Measurements from ENCODE around the gene HEXA.
"Not testable (repeated sequence)": the region's sequence is repeated elsewhere in the genome, so short reads cannot be mapped to it uniquely, and the experiment has no call there.

HEXA gene

DNA sequence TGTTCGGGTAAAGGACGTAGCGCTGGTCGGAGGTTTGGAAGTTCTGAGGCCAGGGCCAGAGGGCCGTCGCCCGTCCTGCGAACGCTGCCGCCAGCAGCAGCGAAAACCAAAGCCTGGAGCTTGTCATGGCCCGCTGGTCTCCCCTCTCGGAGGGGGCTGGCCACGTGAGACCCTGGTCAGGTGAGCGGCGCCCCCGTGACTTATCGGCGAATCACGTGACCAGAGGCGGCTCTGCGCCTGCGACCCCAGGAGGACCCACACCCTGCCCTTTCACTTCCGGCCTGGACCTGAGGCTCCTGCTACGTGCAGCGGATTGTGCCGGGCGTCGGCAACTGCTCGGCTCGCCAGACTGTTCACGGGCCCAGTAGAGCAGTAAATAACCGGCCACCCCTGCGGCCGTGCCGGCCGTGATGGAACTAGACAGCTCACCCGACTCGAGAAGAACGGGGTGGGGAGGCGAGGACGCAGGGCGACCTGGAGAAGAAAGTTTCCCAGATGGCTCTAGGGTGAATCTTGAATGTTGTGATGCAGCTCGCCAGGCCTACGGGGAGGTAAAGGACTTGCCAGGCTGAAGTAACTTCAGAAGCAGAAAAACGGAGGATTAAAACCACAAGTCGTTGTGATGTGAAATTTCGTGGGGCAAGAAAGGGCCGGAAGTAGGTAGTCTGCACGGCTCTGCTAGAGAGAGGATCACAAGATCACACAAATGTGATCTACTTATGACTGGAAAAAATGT is at the start of gene HEXA:
Gene HEXA (minus strand): TSS at position 169 of the 736 bp plus-strand sequence. CDS start 42 bp downstream, at position 127.
- peak; percentile 59 to 60 for DNase-seq

DNA sequence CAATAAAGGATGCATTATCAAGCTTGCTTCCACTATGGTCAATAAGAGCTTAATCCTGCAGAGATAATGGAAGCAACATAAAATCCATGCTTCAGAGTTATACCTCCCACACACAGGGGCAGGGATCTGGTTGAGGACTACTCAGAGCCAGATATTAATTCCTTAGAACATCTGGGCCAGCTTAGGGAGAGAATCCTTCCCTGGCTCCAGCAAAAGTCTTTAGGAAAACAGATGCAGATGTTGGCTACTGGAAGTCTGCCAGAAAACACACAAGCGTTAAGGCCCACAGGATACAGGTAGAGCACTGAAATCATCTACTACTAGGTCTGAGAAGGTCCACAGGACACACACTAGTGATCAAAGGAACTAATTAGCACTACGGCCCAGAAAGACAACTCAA is 47.4 kb upstream of the HEXA start:
- DNase-seq = no peak

DNA sequence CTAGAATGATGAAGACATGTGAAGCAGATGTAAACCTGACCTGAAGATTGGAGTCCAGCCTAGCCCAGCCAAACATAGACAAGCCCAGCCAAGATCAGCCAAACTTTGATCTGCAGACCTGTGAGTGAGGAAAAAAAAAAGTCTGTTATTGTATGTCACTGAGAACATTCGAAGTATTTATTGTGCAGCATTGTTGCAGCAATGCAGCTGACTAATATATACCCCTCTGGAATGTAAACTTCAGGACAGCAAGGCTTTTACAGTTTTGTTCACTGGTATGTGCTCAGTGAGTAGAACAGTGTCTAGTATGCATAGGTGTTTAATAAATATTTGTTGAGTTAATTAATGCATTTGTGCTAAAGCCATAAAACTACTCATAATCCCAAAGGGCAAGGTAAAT is 45.7 kb upstream of the HEXA start:
- DNase-seq = no peak

DNA sequence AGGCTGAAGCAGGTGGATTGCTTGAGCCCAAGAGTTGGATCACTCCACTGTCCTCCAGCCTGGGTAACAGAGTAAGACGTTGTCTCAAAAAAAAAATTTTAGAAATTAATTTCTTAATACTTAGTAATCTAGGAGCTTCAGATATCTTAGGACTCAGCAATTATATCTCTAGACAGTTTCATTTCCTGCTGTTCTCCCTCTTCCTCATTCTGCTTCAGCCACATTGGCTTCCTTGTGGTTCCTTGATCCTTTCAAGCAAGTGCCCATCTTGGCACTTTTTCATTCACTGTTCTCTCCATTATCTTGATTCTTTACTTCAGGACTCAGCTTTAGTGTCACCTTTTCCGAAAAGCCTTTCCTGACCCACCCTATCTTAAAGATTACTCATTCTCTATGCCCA is 44.8 kb upstream of the HEXA start:
- no peak for DNase-seq

DNA sequence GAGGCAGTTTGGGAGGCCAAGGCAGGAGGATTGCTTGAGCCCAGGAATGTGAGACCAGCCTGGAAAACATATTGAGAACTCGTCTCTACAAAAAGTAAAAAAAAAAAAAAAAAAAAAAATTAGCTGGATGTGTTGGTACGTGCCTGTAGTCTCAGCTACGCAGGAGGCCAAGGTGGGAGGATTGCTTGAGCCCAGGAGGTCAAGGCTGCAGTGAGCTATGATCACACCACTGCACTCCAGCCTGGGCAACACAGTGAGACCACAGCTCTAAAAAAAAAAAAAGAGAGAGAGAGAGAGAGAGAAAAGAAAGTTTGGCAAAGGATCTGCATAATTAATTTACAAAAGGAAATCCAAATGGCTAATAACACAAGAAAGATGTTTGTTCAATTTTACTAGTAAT is 44.0 kb upstream of the HEXA start:
- not testable (repeated sequence) for DNase-seq

DNA sequence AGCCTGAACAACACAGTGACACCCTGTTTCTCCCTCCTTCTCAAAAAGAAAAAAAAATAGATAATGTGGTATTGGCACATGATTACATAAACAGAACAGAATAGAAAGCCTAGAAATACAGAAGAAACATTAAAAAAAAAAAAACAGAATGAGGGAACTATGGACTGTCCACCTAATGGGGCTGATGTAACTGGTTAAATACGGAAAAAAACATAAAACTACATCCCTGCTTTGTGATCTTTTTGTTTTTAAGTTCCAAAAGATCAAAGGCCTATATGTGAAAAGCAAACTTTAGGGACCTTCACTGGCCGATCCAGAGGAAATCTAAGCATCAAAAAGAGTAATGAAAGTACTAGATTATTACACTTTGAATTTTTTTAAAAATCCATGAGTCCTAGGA is 39.5 kb upstream of the HEXA start:
- DNase-seq = no peak

DNA sequence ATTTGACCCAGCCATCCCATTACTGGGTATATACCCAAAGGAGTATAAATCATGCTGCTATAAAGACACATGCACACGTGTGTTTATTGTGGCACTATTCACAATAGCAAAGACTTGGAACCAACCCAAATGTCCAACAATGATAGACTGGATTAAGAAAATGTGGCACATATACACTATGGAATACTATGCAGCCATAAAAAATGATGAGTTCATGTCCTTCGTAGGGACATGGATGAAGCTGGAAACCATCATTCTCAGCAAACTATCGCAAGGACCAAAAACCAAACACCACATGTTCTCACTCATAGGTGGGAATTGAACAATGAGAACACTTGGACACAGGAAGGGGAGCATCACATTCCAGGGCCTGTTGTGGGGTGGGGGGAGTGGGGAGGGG is 37.5 kb upstream of the HEXA start:
- DNase-seq = not testable (repeated sequence)

DNA sequence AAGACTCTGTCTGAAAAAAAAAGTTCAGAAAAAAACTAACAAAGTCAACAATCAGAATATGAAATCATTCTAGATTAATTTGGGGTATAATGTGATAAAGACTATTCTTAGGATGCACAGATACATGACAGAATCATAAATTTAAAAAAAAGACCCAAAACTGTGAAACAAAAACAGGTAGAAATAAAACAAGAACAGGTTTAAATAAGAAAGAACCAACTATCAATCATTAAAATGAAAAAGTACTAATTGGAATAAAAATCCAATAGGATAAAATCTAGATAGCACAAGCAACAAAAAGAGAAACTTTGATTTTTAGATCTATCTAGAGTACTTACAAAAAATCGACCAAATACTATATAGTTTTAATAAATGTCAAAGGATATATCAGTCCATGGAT is 35.7 kb upstream of the HEXA start:
- DNase-seq = no peak

DNA sequence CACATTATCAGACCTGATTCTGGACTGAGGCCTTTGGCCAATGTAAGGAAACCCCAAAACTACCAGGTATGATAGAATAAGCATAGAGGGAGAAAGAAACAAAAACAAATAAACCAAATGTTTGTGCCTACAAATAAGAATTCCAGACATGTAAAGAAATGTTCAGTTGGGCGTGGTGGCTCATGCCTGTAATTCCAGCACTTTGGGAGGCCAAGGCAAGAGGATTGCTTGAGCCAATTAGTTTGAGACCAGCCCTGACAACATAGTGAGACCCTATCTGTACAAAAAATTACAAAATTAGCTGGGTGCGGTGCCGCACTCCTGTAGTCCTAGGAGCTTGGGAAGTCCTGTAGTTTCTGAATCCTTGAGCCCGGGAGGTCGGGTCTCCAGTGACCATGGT is 35.3 kb upstream of the HEXA start:
- DNase-seq = no peak

DNA sequence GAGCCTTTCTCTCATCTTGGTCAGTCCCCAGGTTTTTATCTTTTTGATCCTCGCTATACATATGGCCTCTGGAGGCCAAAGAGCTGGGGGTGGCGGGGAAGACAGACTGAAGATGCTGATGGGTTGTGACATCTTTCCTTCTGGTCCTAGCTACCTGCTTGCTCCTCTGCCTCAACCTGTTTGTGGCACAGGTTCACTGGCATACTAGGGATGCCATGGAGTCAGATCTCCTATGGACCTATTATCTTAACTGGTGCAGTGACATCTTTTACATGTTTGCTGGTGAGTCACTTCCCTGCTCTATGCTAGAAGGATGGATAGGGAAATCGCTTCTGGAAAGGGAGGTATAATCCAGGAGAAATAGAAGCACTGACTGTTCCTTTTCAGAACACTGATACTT is 31.1 kb upstream of the HEXA start:
- no peak for DNase-seq

DNA sequence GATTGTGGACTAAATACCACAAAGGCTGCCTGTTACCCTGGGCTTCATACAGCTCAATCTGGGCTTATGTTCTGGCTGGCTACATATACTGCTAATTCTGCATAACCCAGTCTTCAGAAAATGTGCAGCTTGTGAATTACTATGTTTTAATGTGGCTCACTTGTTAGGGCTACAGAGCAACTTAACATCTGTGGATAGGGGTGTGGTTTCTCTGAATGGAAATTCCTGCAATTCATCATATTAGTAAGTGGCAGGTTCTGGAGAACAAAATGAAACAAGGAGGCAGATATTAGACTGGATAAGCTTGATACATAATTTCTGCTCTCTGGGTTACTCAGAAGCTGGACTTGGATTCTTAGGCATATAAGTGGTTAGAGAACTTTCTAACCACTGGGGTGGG is 29.0 kb upstream of the HEXA start:
- no peak for DNase-seq

DNA sequence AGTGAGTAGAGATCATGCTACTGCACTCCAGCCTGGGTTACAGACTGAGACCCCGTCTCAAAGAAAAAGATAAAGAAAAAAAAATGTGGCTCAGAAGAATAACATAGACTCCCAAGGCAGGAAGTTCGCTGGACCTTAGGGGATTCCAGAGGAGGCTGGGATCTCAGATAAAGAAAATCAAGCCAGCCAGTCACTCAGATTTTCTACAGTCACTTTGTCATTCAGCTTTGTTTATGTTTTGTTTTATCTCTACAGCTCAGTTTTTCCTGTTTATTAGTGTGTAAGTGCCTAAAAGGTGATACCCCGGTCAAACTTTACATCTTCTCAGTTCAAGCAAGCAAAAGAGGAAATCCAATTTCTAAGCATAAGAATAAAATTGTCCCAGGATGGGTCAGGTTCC is 28.5 kb upstream of the HEXA start:
- DNase-seq = no peak

DNA sequence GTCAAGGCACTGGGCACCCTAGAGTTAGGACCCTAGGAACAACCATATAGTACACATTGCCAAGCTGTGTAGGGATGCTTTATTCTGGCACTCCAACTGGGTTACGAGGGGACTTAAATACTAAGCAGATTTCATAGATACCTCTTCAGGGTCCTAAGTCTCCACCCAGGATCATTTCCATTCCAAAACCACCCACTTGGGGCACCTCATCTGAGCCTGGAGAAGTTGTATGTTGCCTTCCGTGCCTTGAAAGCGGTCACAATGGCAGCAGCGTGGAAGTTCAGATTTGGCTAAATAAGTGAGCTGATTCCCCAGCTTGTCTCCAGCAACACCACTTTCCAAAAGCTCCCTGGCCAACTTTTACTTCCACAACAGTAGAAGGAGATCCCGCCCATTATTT is 26.9 kb upstream of the HEXA start:
- DNase-seq = no peak

DNA sequence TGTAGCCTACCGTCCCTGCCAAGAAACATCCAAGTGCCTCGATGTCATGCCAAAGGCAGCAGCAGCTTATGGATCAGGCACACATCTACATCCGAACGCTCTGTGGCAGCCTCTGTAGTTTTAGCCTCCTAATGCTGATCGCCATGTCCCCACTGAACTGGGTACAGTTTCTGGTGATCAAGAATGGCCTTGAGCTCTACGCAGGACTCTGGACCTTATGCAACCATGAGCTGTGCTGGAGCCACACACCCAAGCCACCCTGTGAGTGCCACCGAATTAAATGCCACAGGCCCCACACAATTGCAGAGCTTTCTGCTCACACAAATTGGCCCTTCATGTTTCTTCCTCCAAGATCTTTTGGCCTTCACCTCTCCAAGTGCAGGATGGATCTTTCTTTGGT is 22.8 kb upstream of the HEXA start:
- DNase-seq = no peak

DNA sequence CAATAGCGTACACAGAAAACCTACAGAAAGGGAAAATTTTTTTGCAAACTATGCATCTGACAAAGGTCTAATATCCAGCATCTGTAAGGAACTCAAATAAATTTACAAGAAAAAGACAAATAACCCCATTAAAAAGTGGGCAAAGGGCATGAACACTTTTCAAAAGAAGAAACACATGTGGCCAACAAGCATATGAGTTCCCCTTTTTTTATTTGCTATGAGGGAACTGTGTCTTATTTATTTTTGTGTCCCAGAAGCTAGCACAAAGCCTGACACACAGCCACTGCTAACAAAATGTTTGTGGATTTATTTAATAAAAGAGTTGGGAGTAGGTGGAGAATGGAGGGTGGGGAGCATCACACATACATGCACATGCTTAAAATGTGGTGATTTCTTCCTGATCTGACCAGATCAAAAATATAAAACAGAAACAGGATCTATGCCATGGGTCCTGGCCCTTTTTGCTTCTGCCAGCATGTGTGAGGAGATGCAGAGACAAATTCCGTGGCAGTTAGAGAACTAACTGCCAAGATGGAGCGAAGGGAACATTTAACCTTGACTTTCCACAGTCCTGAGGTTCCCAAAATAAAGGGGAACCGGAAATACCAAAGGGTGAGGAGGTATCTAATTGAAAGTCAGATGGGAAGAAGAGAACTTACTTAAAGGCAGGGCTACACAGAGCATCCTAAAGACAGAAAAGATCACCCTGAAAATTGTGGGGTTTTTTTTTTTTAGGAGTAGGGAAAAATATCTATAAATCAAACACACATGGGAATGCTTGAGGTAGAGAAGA is 22.2 kb upstream of the HEXA start, which contains the start of gene TMEM202:
Gene TMEM202 (plus strand): TSS at position 510 of the 793 bp plus-strand sequence. CDS start 22 bp downstream, at position 532.
- no peak for DNase-seq

DNA sequence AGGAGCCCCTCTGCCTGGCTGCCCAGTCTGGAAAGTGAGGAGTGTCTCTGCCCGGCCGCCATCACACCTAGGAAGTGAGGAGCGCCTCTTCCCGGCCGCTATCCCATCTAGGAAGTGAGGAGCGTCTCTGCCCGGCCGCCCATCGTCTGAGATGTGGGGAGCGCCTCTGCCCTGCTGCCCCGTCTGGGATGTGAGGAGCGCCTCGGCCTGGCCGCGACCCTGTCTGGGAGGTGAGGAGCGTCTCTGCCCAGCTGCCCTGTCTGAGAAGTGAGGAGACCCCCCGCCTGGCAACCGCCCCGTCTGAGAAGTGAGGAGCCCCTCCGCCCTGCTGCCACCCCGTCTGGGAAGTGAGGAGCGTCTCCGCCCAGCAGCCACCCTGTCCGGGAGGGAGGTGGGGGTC is 20.5 kb upstream of the HEXA start:
- not testable (repeated sequence) for DNase-seq

DNA sequence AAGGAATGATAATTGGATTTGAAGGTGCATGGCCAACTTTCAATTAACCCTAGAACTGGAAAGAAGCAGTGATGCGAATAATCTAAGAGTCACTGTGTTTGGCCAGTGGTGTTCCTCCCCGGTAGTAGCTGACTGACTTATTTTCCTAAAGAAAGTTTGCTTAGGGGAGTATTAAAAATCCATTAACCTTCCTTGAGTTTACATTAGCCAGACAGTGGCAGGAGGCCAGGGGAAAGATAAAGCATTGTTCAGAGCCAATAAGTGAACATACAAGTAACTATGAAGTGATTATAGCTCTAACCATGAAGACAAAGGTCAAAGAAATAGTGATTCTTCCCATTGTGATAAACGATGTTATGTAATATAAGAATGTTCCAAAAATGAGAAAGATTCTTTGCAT is 13.4 kb upstream of the HEXA start:
- no peak for DNase-seq

DNA sequence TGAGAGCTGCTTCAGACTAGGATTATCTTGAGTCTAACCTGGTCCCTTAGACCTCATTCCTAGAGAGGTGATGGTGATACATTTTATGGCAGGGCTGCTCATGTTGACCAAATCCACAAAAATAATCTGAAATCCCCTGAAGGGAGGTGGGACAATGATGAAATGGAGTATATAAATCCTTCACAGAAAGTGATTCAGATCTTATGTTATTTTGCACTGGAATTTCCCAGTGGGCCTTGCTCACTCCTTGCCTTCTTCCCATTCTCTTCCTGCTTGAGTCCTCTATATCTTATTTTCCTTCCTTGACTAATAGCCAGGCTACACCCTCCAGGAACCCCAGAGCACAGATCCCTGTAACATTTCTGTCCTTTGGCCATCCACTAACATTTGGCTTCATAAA is 11.9 kb upstream of the HEXA start:
- DNase-seq = no peak

DNA sequence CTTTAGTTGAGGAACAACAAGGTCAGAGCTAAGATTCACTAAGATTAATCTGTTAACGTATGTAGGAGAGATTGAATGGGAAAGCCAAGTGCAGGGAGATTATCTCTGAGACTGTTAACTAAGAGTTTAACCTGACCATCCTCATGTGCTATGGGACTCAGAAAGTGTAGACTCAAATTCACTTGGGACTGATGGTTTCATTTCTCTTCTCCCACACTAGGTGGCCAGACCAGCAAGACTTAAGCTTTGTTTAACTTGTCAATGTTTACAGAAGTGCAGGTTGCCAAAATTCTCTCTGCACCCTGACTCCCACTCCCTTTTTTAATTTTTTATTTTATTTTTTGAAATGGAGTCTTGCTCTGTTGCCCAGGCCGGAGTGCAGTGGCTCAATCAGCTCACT is 6.3 kb upstream of the HEXA start:
- DNase-seq = no peak

DNA sequence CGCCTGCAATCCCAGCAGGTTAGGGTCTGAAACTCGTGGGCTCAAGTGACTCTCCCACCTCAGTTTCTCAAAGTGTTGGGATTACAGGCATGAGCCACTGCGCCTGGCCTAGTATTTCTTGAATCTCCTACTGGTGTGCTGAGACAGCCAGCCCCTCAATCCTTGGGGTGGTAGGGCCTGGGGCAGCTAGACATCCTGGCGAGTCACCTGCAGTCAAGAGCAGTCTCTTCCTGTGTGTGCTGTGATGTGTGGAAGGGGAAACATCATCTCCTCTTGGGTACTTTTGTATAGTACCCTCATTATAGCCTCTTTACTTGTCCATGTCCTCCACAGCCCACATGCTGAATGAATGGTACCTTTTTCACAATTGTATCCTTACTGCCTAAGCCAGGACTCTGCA is 4.9 kb upstream of the HEXA start:
- no peak for DNase-seq

DNA sequence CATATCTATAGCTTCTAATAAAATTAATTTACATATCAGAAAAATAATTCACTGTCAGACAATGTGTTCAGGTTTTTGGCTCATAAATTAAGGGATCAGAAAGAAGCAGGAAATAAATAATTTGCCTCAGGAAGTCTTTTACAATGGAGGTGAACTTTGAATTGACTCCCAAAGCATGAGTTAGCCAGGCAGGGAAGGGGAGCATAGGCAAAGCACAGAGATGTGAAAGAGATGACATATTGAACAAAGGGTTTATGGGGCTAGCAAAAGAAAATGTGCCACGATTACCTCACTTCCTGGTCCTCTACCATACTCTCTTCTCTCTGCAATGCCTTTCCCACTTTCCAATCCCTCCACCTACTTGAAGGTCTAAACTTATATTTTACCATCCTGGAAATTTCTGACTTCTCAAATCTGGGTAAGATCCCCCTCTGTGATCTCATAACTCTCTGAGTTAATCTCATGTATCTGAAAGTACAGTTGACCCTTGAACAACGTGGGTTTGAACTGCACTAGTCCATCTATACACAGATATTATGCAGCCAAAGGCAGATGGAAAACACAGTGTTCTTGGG is 4.1 kb upstream of the HEXA start:
- no peak for DNase-seq

DNA sequence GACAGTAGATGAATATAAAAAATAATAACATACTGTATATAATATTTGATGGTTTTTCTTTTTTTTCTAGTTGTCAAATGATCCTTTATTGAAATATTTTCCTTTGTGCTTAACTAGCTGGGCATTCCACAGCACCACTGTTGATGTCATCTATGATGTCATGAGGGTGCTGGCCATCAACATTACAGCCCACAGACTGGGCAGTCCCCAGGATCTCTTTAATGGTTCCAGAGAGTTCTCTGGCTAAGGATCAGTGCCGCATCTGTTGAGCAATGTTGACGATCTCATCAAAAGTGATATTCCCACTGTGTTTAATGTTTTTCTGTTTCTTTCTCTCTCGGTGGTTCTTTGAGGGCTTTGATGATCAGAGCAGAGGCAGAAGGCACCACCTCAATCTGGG is 3.3 kb upstream of the HEXA start:
- not testable (repeated sequence) for DNase-seq

DNA sequence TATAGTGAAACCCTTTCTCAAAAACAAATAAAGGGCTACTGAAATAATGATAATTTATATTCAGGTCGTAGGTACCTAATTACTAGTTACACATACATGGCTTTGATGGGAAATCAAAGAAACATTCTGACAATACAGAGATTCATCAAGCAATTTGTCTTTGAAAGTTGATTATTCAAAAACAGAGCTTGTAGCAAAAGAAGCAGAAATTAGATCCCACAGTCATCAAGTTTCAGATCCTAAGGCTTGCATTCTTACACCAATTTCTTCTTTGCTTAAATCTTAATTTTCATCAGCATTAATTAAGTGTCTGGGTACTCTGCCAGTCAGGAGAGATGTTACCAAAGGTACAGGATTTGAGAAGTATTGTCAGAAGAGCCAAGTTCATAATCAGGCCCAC is 1.5 kb upstream of the HEXA start:
- no peak for DNase-seq

DNA sequence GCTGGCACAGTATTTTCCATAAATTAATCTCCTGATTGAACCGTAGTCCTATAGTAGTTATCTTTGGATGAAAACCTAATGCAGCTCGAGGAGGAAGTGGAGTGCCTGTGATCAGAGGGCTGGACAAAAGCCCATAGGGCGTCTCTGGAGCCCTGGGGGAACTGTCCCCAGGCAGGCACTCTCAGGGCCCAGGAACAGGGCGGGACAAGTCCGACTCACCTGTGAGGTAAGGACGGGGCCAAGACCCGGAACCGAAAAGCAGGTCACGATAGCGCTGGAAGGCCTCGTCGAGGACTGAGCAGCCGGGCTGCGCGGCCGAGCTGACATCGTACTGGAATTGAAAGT is 341 bp downstream of the HEXA start:
- DNase-seq = peak in 1 of 2 experiments; percentile 59

All from cerebellar nuclear complex (tissue), 1 donor.